Measurements from ENCODE around the gene RAB3IL1.

RAB3IL1 gene

GRCh38 chr11:61921446-61921845 is 4.1 kb upstream of the RAB3IL1 start:
- H3K27me3 ChIP-seq (ENCODE audit: insufficient read depth, low read length): peaks cover 20% of the 10 kb centered on the region
- H4K91ac ChIP-seq (ENCODE audit: low read depth, low read length): no peak overlapping the region
- no peaks in the 10 kb centered on the region for H3K36me3 ChIP-seq (ENCODE audit: control insufficient read depth in 1 of 2, insufficient read depth in 2 of 2, low read length in 2 of 2)
- H4K8ac ChIP-seq (ENCODE audit: low read depth, low read length): no peak overlapping the region
- no peak overlapping the region for H3K14ac ChIP-seq (ENCODE audit: low read length)
- H3K79me1 ChIP-seq (ENCODE audit: low read length): peaks cover 6% of the 10 kb centered on the region
- H3K23ac ChIP-seq (ENCODE audit: low read length): no peak overlapping the region
- no peak overlapping the region for H4K12ac ChIP-seq (ENCODE audit: low read depth, low read length)
- H3K4me1 ChIP-seq (ENCODE audit: control insufficient read depth in 1 of 2, insufficient read depth in 2 of 2, low read length in 2 of 2): peaks cover 22% of the 10 kb centered on the region in 2 experiments
- no peaks in the 10 kb centered on the region for H3K79me2 ChIP-seq (ENCODE audit: control insufficient read depth, insufficient read depth, low read length, poor library complexity)
- H2BK12ac ChIP-seq (ENCODE audit: low read length): no peak overlapping the region
- H2AFZ ChIP-seq (ENCODE audit: insufficient read depth, low read length, poor library complexity): no peak overlapping the region
- no peak for DNase-seq
- peaks cover 3% of the 10 kb centered on the region for H3K9me3 ChIP-seq (ENCODE audit: insufficient read depth, low read depth, low read length)
- no peak overlapping the region for H2BK5ac ChIP-seq (ENCODE audit: low read depth, low read length, poor library complexity)
- H3K4me3 ChIP-seq (ENCODE audit: low read depth, low read length): no peak overlapping the region
- H3K27ac ChIP-seq (ENCODE audit: low read depth, low read length): no peak overlapping the region
- H3K4me2 ChIP-seq (ENCODE audit: low read length): no peak overlapping the region
- H2AK5ac ChIP-seq (ENCODE audit: low read length): no peak overlapping the region
- H3K4ac ChIP-seq (ENCODE audit: low read depth, low read length): no peak overlapping the region
- no peak overlapping the region for H3K18ac ChIP-seq (ENCODE audit: low read length)
- no peak overlapping the region for H2BK120ac ChIP-seq (ENCODE audit: insufficient read depth, low read length, poor library complexity)
- no peak overlapping the region for H3K9ac ChIP-seq (ENCODE audit: low read length)
- no CpG with 5 or more reads among the region's 3 CpGs for WGBS (ENCODE audit: extremely low coverage, insufficient coverage, insufficient read length)

- H3K9me3 ChIP-seq (ENCODE audit: insufficient read depth, low read depth, low read length): peaks cover 3% of the 10 kb centered on the region
- H3K9ac ChIP-seq (ENCODE audit: low read length): no peak overlapping the region
- no peak overlapping the region for H4K12ac ChIP-seq (ENCODE audit: low read depth, low read length)
- H3K23ac ChIP-seq (ENCODE audit: low read length): no peak overlapping the region
- H3K79me2 ChIP-seq (ENCODE audit: control insufficient read depth, insufficient read depth, low read length, poor library complexity): no peaks in the 10 kb centered on the region
- H2AK5ac ChIP-seq (ENCODE audit: low read length): no peak overlapping the region
- peaks cover 22% of the 10 kb centered on the region in 2 experiments for H3K4me1 ChIP-seq (ENCODE audit: control insufficient read depth in 1 of 2, insufficient read depth in 2 of 2, low read length in 2 of 2)
- H2BK5ac ChIP-seq (ENCODE audit: low read depth, low read length, poor library complexity): no peak overlapping the region
- H3K36me3 ChIP-seq (ENCODE audit: control insufficient read depth in 1 of 2, insufficient read depth in 2 of 2, low read length in 2 of 2): no peaks in the 10 kb centered on the region
- H3K4ac ChIP-seq (ENCODE audit: low read depth, low read length): no peak overlapping the region
- DNase-seq: no peak
- no peak overlapping the region for H4K91ac ChIP-seq (ENCODE audit: low read depth, low read length)
- no peak overlapping the region for H3K4me2 ChIP-seq (ENCODE audit: low read length)
- no peak overlapping the region for H3K18ac ChIP-seq (ENCODE audit: low read length)
- no CpG with 5 or more reads among the region's 13 CpGs for WGBS (ENCODE audit: extremely low coverage, insufficient coverage, insufficient read length)
- H2BK120ac ChIP-seq (ENCODE audit: insufficient read depth, low read length, poor library complexity): no peak overlapping the region
- no peak overlapping the region for H2BK12ac ChIP-seq (ENCODE audit: low read length)
- H3K4me3 ChIP-seq (ENCODE audit: low read depth, low read length): no peak overlapping the region
- peaks cover 6% of the 10 kb centered on the region for H3K79me1 ChIP-seq (ENCODE audit: low read length)
- H3K27me3 ChIP-seq (ENCODE audit: insufficient read depth, low read length): peaks cover 21% of the 10 kb centered on the region
- no peak overlapping the region for H2AFZ ChIP-seq (ENCODE audit: insufficient read depth, low read length, poor library complexity)
- H3K14ac ChIP-seq (ENCODE audit: low read length): no peak overlapping the region
- no peak overlapping the region for H3K27ac ChIP-seq (ENCODE audit: low read depth, low read length)
- no peak overlapping the region for H4K8ac ChIP-seq (ENCODE audit: low read depth, low read length)
Measured at GRCh38 chr11:61919705-61920631, 2.6 kb upstream of the RAB3IL1 start.

GRCh38 chr11:61918938-61919704 is 1.8 kb upstream of the RAB3IL1 start:
- no peak overlapping the region for H3K27ac ChIP-seq (ENCODE audit: low read depth, low read length)
- H3K4me3 ChIP-seq (ENCODE audit: low read depth, low read length): no peak overlapping the region
- H2BK5ac ChIP-seq (ENCODE audit: low read depth, low read length, poor library complexity): no peak overlapping the region
- H3K18ac ChIP-seq (ENCODE audit: low read length): no peak overlapping the region
- H2AFZ ChIP-seq (ENCODE audit: insufficient read depth, low read length, poor library complexity): no peak overlapping the region
- H3K79me2 ChIP-seq (ENCODE audit: control insufficient read depth, insufficient read depth, low read length, poor library complexity): no peaks in the 10 kb centered on the region
- no peak overlapping the region for H2AK5ac ChIP-seq (ENCODE audit: low read length)
- no peak overlapping the region for H4K91ac ChIP-seq (ENCODE audit: low read depth, low read length)
- no peak overlapping the region for H4K12ac ChIP-seq (ENCODE audit: low read depth, low read length)
- DNase-seq: no peak
- H3K14ac ChIP-seq (ENCODE audit: low read length): no peak overlapping the region
- no peak overlapping the region for H3K4ac ChIP-seq (ENCODE audit: low read depth, low read length)
- H3K36me3 ChIP-seq (ENCODE audit: control insufficient read depth in 1 of 2, insufficient read depth in 2 of 2, low read length in 2 of 2): no peaks in the 10 kb centered on the region
- H3K4me1 ChIP-seq (ENCODE audit: control insufficient read depth in 1 of 2, insufficient read depth in 2 of 2, low read length in 2 of 2): peaks cover 21 to 22% of the 10 kb centered on the region in 2 experiments
- H3K9me3 ChIP-seq (ENCODE audit: insufficient read depth, low read depth, low read length): peaks cover 3% of the 10 kb centered on the region
- H3K79me1 ChIP-seq (ENCODE audit: low read length): peaks cover 6% of the 10 kb centered on the region
- no peak overlapping the region for H2BK12ac ChIP-seq (ENCODE audit: low read length)
- no peak overlapping the region for H3K23ac ChIP-seq (ENCODE audit: low read length)
- no peak overlapping the region for H2BK120ac ChIP-seq (ENCODE audit: insufficient read depth, low read length, poor library complexity)
- WGBS (ENCODE audit: extremely low coverage, insufficient coverage, insufficient read length): no CpG with 5 or more reads among the region's 6 CpGs
- H4K8ac ChIP-seq (ENCODE audit: low read depth, low read length): no peak overlapping the region
- peaks cover 21% of the 10 kb centered on the region for H3K27me3 ChIP-seq (ENCODE audit: insufficient read depth, low read length)
- H3K9ac ChIP-seq (ENCODE audit: low read length): no peak overlapping the region
- H3K4me2 ChIP-seq (ENCODE audit: low read length): no peak overlapping the region

GRCh38 chr11:61918251-61918937 is 1.0 kb upstream of the RAB3IL1 start:
- no peak overlapping the region for H2BK120ac ChIP-seq (ENCODE audit: insufficient read depth, low read length, poor library complexity)
- DNase-seq: no peak
- H3K79me2 ChIP-seq (ENCODE audit: control insufficient read depth, insufficient read depth, low read length, poor library complexity): no peaks in the 10 kb centered on the region
- H4K91ac ChIP-seq (ENCODE audit: low read depth, low read length): no peak overlapping the region
- no peak overlapping the region for H2BK5ac ChIP-seq (ENCODE audit: low read depth, low read length, poor library complexity)
- no peak overlapping the region for H2AK5ac ChIP-seq (ENCODE audit: low read length)
- H3K4ac ChIP-seq (ENCODE audit: low read depth, low read length): no peak overlapping the region
- no peak overlapping the region for H3K4me3 ChIP-seq (ENCODE audit: low read depth, low read length)
- H3K9me3 ChIP-seq (ENCODE audit: insufficient read depth, low read depth, low read length): peaks cover 3% of the 10 kb centered on the region
- no peak overlapping the region for H4K8ac ChIP-seq (ENCODE audit: low read depth, low read length)
- peaks cover 21% of the 10 kb centered on the region for H3K27me3 ChIP-seq (ENCODE audit: insufficient read depth, low read length)
- H3K4me1 ChIP-seq (ENCODE audit: control insufficient read depth in 1 of 2, insufficient read depth in 2 of 2, low read length in 2 of 2): peaks cover 15 to 16% of the 10 kb centered on the region in 2 experiments
- no peak overlapping the region for H3K23ac ChIP-seq (ENCODE audit: low read length)
- no peak overlapping the region for H3K14ac ChIP-seq (ENCODE audit: low read length)
- no peak overlapping the region for H3K18ac ChIP-seq (ENCODE audit: low read length)
- no peak overlapping the region for H2BK12ac ChIP-seq (ENCODE audit: low read length)
- H3K4me2 ChIP-seq (ENCODE audit: low read length): no peak overlapping the region
- no peak overlapping the region for H3K9ac ChIP-seq (ENCODE audit: low read length)
- H3K27ac ChIP-seq (ENCODE audit: low read depth, low read length): no peak overlapping the region
- H3K36me3 ChIP-seq (ENCODE audit: control insufficient read depth in 1 of 2, insufficient read depth in 2 of 2, low read length in 2 of 2): no peaks in the 10 kb centered on the region
- H2AFZ ChIP-seq (ENCODE audit: insufficient read depth, low read length, poor library complexity): no peak overlapping the region
- peaks cover 5% of the 10 kb centered on the region for H3K79me1 ChIP-seq (ENCODE audit: low read length)
- whole genome bisulfite sequencing (ENCODE audit: extremely low coverage, insufficient coverage, insufficient read length): no CpG with 5 or more reads among the region's 14 CpGs
- no peak overlapping the region for H4K12ac ChIP-seq (ENCODE audit: low read depth, low read length)

Measured in trophoblast cell (in vitro differentiated cells and primary cell).